NCI-H146 treated with DMSO at 0.1 percent for 48 hours (cell line): ENCODE data around the gene CMTM1.
A peak's percentile ranks its signal among the peaks of the same experiment; 100 is the strongest.

Experiments used
- DNase-seq: peaks from one replicate; lab custom pipeline; 2025; ENCODE audit not compliant: unreplicated experiment; lab: John Stamatoyannopoulos, UW

Gene CMTM1

GRCh38 chr16:66538910-66539309, 27.3 kb upstream of the CMTM1 start:
- no peak for DNase-seq

DNA sequence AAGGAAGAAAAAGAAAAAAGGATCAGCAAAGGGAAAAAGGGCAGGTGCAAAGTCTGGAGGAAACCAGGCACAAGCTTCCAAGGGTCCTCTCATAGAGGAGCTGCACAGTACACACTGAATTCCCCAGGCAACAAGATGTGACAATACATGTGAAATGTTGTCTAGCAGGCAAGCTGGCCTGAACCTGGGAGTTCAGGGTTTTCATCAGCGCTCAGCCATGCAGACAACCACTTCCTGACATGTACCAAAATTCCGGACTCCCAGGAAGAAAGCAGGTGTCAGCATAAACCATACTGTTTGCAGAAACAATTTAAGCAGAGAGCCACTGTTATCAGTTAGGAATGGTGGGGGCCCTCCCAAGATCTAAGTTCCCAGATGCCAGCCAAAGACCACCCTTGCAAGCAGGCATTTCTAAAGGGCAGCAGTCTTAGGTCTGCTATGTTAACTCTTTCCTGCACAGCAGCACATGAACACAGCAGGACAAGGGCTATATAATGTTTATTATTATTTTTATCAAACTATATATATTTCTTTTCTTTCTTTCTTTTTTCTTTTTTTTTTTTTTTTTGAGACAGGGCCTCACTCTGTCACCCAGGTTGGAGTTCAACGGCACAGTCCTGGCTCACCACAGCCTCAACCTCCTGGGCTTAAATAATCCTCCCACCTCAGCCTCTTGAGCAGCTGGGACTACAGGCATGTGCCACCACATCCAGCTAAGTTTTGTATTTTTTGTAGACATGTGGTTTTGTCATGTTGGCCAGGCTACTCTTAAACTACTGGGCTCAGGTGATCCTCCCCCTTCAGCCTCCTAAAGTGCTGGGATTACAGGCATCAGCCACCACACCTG, 26.4 kb upstream of the CMTM1 start:
- no peak for DNase-seq

GRCh38 chr16:66541388-66542355, 24.6 kb upstream of the CMTM1 start:
- DNase-seq, result no peak

GRCh38 chr16:66542396-66542795, 23.8 kb upstream of the CMTM1 start:
- DNase-seq, result no peak

DNA sequence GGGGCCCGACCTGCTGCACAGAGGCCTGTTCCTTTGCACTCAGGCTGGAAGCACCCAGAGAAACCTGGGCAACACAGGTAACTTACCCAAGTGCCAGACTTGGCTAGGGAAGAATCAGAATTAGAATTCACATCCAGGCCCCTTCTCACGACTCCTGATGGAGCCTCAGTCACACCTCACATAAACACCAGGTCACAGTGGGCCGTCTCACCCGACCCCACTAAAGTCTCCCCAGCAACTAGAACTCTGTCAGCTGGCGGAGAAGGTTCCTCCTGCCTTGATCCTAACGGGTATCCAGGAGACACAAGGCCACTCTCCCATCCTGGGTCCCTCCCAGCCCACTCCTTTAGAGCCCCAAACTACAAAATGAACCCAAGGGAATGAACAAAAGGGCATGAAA, 22.7 kb upstream of the CMTM1 start:
- DNase-seq, result no peak

GRCh38 chr16:66544016-66544757, 22.1 kb upstream of the CMTM1 start:
- no peak for DNase-seq

- DNase-seq, result no peak
Observed at GRCh38 chr16:66547101-66547989, 18.9 kb upstream of the CMTM1 start.

GRCh38 chr16:66548068-66548467, 18.2 kb upstream of the CMTM1 start:
- DNase-seq, result no peak

DNA sequence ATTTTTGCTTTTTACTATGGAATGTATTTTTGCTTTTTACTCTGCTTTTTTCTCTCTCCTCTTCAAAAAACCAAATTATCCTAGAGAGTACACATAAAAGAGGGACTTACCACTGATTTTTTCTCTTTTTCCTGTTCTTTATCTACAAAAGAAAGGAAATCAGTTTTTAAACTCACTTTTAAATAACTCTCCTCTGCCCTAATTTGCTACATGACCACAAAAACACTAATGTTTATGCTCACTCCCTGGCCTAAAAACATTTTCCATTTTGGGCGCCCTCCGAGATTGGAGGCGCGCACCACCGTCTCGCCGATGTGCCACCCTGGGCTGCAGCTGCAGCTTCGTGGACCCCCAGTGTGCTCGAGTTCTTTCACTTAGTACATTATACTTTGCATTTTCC, 17.4 kb upstream of the CMTM1 start:
- DNase-seq, result no peak

DNA sequence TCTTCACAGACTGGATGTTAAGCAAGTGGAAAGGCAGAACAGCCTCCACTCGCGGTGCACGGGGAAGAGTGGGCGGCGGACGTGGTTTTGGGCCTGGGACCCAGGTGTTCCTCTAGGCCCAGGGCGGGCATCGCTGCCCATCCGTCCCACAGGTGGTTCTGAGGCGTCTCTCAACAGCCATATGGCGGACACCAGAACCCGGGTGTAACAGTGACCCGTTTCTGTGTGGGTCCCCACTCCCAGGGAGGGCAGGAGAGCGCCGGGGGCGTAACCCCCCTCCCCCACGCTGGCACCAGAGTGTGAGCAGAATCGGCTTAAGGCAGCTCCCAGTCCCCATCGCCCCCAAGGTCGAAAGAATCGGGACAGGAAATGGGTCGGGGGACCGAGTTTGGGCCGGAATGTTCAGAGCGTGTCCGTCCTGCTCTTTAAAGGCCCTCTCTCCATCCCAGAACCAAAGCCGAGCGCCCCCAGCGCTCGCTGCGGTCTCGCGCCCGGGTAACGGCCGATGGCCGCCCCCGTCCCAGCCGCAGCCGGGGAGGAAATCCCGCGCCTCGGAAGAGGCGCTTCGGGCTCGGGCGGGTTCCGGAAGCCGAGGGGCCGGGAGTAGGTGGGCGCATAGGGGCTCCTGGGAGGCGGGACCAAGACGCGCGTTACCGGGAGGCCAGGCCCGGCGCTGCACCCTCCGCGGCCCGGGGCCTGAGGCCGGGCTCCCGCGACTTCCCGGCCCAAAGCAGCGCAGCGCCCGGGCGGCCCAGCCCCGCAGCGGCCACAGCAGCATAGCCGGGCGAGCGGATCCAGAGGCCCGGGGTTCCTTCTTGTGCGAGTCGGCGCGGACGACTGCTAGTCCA, 16.7 kb upstream of the CMTM1 start, which contains the start of gene TK2:
Gene TK2, minus strand, starts transcription at position 839 of the 848 bp plus-strand sequence. Its CDS starts 61 bp downstream, at position 778.
- peak; percentile 7 for DNase-seq

GRCh38 chr16:66551348-66551759, 14.9 kb upstream of the CMTM1 start:
- DNase-seq, result no peak

DNA sequence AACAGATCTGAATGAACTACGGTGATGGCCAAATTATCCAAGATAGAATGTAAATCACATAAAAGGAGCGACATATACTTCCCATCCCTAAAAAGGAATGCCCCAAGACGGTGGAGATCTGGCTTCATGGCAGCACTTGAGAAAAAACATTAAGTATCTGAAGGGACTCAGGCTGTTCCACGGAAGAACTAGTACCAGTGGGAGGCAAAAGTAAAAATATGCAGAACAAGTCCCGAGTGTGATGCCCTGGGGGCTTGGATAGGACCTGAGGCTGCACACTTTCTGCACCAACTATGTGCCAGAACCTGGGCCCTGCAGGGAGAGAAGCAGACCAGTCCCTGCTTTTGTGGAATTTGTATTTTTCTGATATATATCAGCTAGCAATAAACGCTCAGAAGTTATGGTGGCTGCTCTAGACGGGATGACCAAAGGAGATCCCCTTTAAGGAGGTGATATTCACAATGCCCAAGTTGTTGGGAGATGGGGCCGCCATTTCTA, 14.4 kb upstream of the CMTM1 start:
- no peak for DNase-seq

DNA sequence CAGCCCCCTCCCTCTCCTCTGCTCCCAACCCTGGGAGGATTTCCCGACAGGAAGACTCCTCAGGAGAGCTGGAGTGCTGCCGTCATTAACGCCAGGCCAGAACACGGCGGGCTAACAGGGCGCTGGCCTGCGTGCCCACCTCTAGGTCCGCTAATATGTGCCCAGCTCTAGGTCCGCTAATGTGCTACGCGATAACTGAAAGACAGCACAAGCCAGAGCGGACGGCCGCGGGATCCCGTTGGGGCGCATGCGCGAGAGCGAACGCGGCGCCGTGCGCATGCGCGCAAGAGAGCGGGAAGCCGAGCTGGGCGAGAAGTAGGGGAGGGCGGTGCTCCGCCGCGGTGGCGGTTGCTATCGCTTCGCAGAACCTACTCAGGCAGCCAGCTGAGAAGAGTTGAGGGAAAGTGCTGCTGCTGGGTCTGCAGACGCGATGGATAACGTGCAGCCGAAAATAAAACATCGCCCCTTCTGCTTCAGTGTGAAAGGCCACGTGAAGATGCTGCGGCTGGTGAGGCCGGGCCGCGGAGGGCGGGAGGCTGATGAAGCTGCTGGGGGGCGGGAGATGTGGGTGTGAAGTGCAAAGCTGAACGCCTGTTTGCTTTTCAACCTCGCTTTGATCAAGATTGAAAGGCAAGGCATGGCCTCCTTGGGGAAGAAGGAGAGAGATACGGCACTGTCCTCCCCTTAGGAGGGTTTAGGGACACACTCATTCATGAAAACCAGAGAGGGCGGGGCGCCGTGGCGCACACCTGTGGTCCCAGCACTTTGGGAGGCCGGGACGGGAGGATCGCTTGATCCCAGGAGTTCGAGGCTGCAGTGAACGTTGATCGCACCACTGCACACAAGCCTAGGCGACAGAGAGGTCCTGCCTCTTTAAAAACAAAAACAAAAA, 13.7 kb upstream of the CMTM1 start, which contains the start of gene CKLF:
Gene CKLF, plus strand, starts transcription at position 291 of the 892 bp plus-strand sequence. Its CDS starts 140 bp downstream, at position 431.
- peak; percentile 53 for DNase-seq

GRCh38 chr16:66553223-66553622, 13.0 kb upstream of the CMTM1 start:
- no peak for DNase-seq

- no peak for DNase-seq
Observed at GRCh38 chr16:66554021-66554420, 12.2 kb upstream of the CMTM1 start.

GRCh38 chr16:66554495-66554894, 11.7 kb upstream of the CMTM1 start:
- no peak for DNase-seq

DNA sequence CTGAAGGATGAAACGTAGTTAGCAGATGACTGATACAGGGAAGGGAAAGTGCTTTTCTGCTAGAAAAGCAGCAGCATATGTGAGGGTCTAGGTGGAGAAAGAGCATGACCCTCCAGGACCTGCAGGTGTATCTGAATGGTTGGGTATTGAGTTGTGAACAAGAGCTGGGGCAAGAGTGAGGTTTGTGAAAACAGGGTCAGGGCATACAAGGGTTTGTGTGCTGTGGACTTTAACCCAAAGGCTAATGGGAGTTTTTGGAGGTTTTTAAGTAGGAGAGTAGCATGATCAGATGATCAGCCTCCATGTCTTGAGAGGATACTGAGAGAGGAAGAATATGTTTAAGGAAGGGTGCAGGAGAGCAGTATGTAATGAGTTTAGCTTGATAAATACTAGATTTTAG, 6.1 kb upstream of the CMTM1 start:
- no peak for DNase-seq
